ENCODE results near the gene SDE2.

The SDE2 gene

DNA sequence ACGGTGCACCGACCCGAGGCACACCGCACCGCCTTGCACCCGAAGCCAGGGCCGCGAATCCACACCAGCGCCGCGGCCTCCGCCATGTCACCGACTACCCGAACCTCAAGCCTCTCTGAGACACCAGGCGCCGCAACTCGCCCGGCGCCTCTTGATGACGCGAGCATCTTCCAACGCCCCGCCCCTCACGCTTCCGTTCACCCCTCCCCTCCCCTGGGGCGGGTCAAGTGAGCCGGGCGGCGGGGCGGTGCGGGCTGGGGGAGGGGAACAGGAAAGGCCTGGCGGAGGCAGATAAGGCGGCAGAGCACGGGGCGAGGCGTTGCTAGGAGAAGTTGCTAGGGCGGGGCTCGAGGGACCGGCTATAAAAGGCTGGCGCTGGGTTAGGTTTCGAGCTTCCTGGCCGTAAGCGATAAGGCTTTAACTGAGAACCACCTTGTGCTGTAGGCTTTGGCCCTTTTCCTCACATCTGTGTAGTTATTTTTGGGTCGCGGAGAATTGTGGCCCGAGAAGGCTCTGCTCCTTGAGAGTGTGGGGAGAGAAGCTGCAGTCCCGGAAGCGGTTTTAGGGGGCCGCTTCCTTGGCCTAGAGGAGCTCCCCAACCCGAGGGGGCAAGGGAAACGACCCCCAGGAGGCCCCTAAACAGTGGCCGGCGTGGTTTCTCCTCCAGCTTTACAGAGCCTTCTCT lies at the start of gene SDE2:
Gene SDE2, minus strand, starts transcription at position 117 of the 685 bp plus-strand sequence. Its CDS starts 31 bp downstream, at position 86.
- Histone ChIP-seq H3K27ac (ENCODE audit: low read depth, low read length) (peak within 1 kb of the TSS; percentile 91), H3K4me1 (ENCODE audit: insufficient read depth, low read length) (peaks cover 22% of the 10 kb centered on the region), H3K27me3 (ENCODE audit: control insufficient read depth in 1 of 2, insufficient read depth in 2 of 2, low read length in 2 of 2) (no peaks in the 10 kb centered on the region), H3K4me3 (ENCODE audit: low read depth in 1 of 2, low read length in 2 of 2) (peak within 1 kb of the TSS; percentile 82 to 84), H3K9me3 (ENCODE audit: low read length) (no peaks in the 10 kb centered on the region), H3K36me3 (ENCODE audit: insufficient read depth, low read length) (peaks cover 6% of the 10 kb centered on the region), H3K9ac (ENCODE audit: low read length) (peak within 1 kb of the TSS; percentile 84)

DNA sequence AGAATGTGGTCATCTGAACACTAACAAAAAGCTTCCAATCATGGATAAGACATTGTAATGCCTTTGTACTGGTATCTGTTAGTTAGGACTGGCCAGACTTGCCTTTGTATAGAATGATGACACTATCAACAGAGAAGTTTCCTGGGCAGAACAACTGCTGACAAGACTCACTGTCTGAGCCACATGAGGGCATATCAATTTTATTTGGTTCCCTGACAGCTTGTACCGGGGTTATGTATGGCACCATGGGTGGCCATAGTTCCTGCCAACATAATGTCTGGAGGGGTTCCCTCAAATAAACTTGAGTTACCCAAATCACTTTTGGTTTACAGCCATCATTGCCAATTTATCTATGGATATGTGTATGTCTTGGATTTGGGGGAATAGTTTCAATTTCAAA lies 49.7 kb upstream of the SDE2 start:
- Histone ChIP-seq H3K36me3 (ENCODE audit: insufficient read depth, low read length) (no peaks in the 10 kb centered on the region), H3K4me3 (ENCODE audit: low read depth in 1 of 2, low read length in 2 of 2) (no peak overlapping the region), H3K4me1 (ENCODE audit: insufficient read depth, low read length) (no peaks in the 10 kb centered on the region), H3K27me3 (ENCODE audit: control insufficient read depth in 1 of 2, insufficient read depth in 2 of 2, low read length in 2 of 2) (no peaks in the 10 kb centered on the region), H3K9me3 (ENCODE audit: low read length) (no peaks in the 10 kb centered on the region), H3K9ac (ENCODE audit: low read length) (no peak overlapping the region), H3K27ac (ENCODE audit: low read depth, low read length) (no peak overlapping the region)

DNA sequence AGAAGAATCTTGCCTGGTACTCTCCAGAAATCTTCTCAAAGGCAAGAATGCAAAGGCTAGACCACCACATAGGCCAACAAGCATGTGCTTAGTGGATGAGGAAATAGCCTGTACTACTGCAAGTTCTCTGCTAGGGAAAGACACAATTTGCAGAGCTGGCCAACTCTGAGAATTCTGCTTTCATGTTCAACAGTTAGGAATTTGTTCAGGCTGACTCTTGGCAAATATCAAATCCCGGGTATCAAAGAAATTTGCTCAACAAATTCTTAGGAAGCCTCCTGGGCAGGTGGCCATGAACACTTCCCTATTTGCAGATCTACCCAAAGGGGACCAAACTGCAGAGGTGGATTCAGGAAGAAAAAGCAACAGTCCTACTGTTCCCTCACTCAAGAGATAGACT lies 48.4 kb upstream of the SDE2 start:
- Histone ChIP-seq H3K36me3 (ENCODE audit: insufficient read depth, low read length) (no peaks in the 10 kb centered on the region), H3K9me3 (ENCODE audit: low read length) (no peaks in the 10 kb centered on the region), H3K27me3 (ENCODE audit: control insufficient read depth in 1 of 2, insufficient read depth in 2 of 2, low read length in 2 of 2) (no peaks in the 10 kb centered on the region), H3K27ac (ENCODE audit: low read depth, low read length) (no peak overlapping the region), H3K9ac (ENCODE audit: low read length) (no peak overlapping the region), H3K4me3 (ENCODE audit: low read depth in 1 of 2, low read length in 2 of 2) (no peak overlapping the region), H3K4me1 (ENCODE audit: insufficient read depth, low read length) (no peaks in the 10 kb centered on the region)

DNA sequence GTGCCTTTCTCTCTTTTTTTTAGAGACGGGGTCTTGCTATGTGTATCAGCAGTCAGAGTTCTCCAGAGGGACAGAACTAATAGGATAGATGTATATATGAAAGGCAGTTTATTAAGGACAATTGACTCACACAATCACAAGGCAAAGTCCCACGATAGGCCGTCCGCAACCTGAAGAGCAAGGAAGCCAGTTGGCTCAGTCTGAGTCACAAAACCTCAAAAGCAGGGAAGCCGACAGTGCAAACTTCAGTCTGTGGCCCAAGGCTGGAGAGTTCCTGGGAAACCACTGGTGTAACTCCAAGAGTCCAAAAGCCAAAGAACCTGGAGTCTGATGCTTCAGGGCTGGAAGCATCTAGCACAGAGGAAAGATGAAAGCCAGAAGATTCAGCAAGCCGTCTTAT lies 47.1 kb upstream of the SDE2 start:
- H3K27ac ChIP-seq (ENCODE audit: low read depth, low read length), result no peak overlapping the region

DNA sequence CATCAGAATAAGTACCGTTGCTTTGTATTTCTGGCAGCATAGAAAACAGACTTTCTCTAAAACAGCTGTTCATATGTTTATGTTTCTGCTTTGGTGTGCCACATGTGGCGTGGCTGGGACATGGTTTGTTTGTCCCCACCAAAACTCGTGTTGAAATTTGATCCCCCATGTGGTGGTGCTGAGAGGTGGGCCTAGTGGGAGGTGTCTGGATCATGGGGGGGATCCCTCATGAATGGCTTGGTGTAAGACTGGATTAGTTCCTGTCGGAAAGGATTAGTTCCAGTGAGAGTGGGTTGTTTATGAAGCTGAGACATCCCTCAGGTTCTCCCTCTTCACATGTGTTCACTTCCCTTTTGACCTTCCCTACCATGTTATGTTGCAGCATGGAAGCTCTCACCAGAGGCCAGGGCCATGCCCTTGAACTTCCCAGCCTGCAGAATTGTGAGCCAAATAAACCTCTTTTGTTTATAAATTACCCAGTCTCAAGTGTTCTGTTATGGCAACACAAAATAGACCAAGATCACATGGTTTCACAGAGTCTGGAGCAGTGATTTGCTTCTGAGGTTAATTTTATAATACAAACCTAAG lies 45.5 kb upstream of the SDE2 start:
- no peaks in the 10 kb centered on the region for H3K36me3 ChIP-seq (ENCODE audit: insufficient read depth, low read length)
- H3K9ac ChIP-seq (ENCODE audit: low read length), result no peak overlapping the region
- no peaks in the 10 kb centered on the region for H3K27me3 ChIP-seq (ENCODE audit: control insufficient read depth in 1 of 2, insufficient read depth in 2 of 2, low read length in 2 of 2)
- no peaks in the 10 kb centered on the region for H3K9me3 ChIP-seq (ENCODE audit: low read length)
- H3K27ac ChIP-seq (ENCODE audit: low read depth, low read length), result no peak overlapping the region
- no peak overlapping the region for H3K4me3 ChIP-seq (ENCODE audit: low read depth in 1 of 2, low read length in 2 of 2)
- H3K4me1 ChIP-seq (ENCODE audit: insufficient read depth, low read length), result no peaks in the 10 kb centered on the region

More for the DNA sequence above, 47.1 kb upstream of the SDE2 start:
- no peaks in the 10 kb centered on the region for H3K36me3 ChIP-seq (ENCODE audit: insufficient read depth, low read length)
- H3K9ac ChIP-seq (ENCODE audit: low read length), result no peak overlapping the region
- H3K27me3 ChIP-seq (ENCODE audit: control insufficient read depth in 1 of 2, insufficient read depth in 2 of 2, low read length in 2 of 2), result no peaks in the 10 kb centered on the region
- H3K9me3 ChIP-seq (ENCODE audit: low read length), result no peaks in the 10 kb centered on the region
- H3K4me1 ChIP-seq (ENCODE audit: insufficient read depth, low read length), result no peaks in the 10 kb centered on the region
- no peak overlapping the region for H3K4me3 ChIP-seq (ENCODE audit: low read depth in 1 of 2, low read length in 2 of 2)

DNA sequence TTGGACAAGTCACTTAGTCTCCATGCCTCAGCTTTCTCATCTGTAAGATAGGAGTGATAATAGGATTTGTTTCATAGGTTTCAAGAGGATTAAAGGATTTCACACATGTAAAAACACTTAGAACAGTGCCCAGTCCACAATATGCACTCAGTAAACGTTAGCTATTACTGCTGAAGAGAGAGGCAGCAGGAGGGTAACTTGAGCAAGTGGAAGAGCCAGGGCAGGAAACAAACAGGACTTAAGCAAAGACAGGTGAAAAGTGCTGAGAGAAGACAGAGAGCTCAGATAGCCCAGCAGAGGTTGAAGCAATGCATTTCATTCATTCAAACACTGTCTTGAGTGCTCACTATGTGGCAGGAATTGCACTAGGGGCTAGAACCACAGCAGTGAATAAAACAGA lies 42.3 kb upstream of the SDE2 start:
- Histone ChIP-seq H3K27me3 (ENCODE audit: control insufficient read depth in 1 of 2, insufficient read depth in 2 of 2, low read length in 2 of 2) (no peaks in the 10 kb centered on the region), H3K4me3 (ENCODE audit: low read depth in 1 of 2, low read length in 2 of 2) (no peak overlapping the region), H3K9me3 (ENCODE audit: low read length) (no peaks in the 10 kb centered on the region), H3K4me1 (ENCODE audit: insufficient read depth, low read length) (no peaks in the 10 kb centered on the region), H3K27ac (ENCODE audit: low read depth, low read length) (no peak overlapping the region), H3K36me3 (ENCODE audit: insufficient read depth, low read length) (no peaks in the 10 kb centered on the region), H3K9ac (ENCODE audit: low read length) (no peak overlapping the region)

DNA sequence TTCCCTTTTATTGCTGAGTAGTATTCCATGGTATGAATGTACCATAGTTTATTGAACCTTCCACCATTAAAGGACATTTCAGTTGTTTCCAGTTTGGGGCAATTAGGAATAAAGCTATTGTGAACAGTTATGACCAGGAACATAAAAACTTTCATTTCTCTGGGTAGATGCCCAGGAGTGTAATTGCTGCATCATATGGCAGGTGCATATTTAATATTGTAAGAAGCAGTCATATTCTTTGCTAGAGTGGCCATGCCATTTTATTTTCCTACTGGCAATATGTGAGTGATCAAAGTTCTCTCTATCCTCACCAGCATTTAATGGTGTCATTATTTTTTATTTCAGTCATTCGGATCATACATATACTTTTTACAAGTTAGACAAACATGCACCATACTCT lies 39.5 kb upstream of the SDE2 start:
- Histone ChIP-seq H3K4me1 (ENCODE audit: insufficient read depth, low read length) (no peaks in the 10 kb centered on the region), H3K9me3 (ENCODE audit: low read length) (no peaks in the 10 kb centered on the region), H3K27ac (ENCODE audit: low read depth, low read length) (no peak overlapping the region), H3K27me3 (ENCODE audit: control insufficient read depth in 1 of 2, insufficient read depth in 2 of 2, low read length in 2 of 2) (no peaks in the 10 kb centered on the region), H3K4me3 (ENCODE audit: low read depth in 1 of 2, low read length in 2 of 2) (no peak overlapping the region), H3K36me3 (ENCODE audit: insufficient read depth, low read length) (no peaks in the 10 kb centered on the region), H3K9ac (ENCODE audit: low read length) (no peak overlapping the region)

DNA sequence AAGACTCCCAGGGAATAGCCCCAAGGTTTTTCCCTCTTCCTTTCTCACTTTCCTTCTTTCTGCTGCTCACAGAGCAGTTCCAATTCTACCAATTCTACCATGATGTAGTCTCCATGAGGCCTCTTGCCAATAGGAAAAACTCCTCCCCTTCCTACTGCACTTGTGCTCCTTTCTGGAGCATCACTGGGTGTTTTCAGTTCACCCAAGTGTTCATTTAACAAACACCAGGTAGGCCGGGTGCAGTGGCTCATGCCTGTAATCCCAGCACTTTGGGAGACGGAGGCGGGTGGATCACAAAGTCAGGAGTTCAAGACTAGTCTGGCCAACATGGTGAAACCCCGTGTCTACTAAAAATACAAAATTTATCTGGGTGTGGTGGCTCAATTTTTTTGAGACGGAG lies 36.8 kb upstream of the SDE2 start:
- Histone ChIP-seq H3K4me3 (ENCODE audit: low read depth in 1 of 2, low read length in 2 of 2) (no peak overlapping the region), H3K27ac (ENCODE audit: low read depth, low read length) (no peak overlapping the region), H3K4me1 (ENCODE audit: insufficient read depth, low read length) (no peaks in the 10 kb centered on the region), H3K9ac (ENCODE audit: low read length) (no peak overlapping the region), H3K27me3 (ENCODE audit: control insufficient read depth in 1 of 2, insufficient read depth in 2 of 2, low read length in 2 of 2) (no peaks in the 10 kb centered on the region), H3K9me3 (ENCODE audit: low read length) (no peaks in the 10 kb centered on the region), H3K36me3 (ENCODE audit: insufficient read depth, low read length) (no peaks in the 10 kb centered on the region)

DNA sequence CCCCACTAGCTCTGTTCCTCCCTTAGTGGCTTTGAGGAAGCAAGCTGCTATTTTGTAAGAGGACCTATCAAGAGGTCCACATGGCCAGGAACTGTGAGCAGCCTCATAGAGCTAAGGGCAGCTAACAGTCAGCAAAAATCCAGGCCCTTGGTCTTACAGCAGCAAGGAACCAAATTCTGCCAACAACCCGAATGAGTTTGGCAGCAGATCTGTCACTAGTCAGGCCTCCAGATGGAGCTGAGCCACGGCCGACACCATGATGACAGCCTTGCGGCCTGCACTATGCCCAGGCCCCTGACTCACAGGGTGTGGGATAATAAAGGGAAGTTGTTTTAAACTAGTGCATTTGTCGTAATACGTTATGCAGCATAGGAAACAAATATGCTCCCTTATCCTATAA lies 35.3 kb upstream of the SDE2 start:
- Histone ChIP-seq H3K27ac (ENCODE audit: low read depth, low read length) (no peak overlapping the region), H3K4me3 (ENCODE audit: low read depth in 1 of 2, low read length in 2 of 2) (no peak overlapping the region), H3K27me3 (ENCODE audit: control insufficient read depth in 1 of 2, insufficient read depth in 2 of 2, low read length in 2 of 2) (no peaks in the 10 kb centered on the region), H3K4me1 (ENCODE audit: insufficient read depth, low read length) (no peaks in the 10 kb centered on the region), H3K9me3 (ENCODE audit: low read length) (no peaks in the 10 kb centered on the region), H3K36me3 (ENCODE audit: insufficient read depth, low read length) (no peaks in the 10 kb centered on the region), H3K9ac (ENCODE audit: low read length) (no peak overlapping the region)

DNA sequence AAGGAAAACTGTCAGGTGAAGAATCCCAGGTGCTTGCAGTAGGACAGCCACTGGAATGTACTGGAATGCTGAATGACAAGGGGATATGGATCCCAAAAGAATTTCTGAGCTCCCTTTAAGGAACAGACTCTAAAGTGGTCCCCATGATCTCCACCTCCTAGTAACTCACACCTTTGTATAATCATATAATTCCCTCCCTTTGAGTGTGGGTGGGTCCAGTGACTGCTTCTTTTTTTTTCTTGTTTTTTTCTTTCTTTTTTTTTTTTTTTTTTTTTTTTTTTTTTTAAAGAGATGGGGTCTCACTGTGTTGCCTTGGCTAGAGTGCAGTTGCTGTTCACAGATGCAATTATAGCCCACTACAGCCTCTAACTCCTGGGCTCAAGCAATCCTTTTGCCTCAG lies 34.8 kb upstream of the SDE2 start:
- Histone ChIP-seq H3K9ac (ENCODE audit: low read length) (no peak overlapping the region), H3K4me3 (ENCODE audit: low read depth in 1 of 2, low read length in 2 of 2) (no peak overlapping the region), H3K27me3 (ENCODE audit: control insufficient read depth in 1 of 2, insufficient read depth in 2 of 2, low read length in 2 of 2) (no peaks in the 10 kb centered on the region), H3K27ac (ENCODE audit: low read depth, low read length) (no peak overlapping the region), H3K36me3 (ENCODE audit: insufficient read depth, low read length) (no peaks in the 10 kb centered on the region), H3K9me3 (ENCODE audit: low read length) (no peaks in the 10 kb centered on the region), H3K4me1 (ENCODE audit: insufficient read depth, low read length) (no peaks in the 10 kb centered on the region)

DNA sequence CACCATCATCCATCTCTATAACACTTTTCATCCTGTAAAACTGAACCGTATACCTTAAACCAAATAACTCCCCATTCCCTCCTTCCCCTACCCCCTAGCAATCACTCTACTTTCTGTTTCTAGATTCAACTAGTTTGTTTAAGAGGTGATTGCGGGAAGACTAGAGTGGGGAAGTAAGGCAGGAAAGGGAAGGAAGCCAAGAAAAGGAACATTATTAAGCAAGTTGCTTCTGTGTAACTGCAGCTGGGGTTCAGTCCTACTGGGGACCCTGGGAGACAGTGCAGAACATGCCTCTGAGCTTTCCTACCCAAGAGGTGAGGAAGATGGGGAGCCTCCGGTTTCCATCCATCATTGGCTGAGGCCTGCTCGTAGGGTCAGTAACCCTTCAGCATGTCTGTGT lies 34.4 kb upstream of the SDE2 start:
- no peaks in the 10 kb centered on the region for H3K27me3 ChIP-seq (ENCODE audit: control insufficient read depth in 1 of 2, insufficient read depth in 2 of 2, low read length in 2 of 2)
- no peaks in the 10 kb centered on the region for H3K36me3 ChIP-seq (ENCODE audit: insufficient read depth, low read length)
- H3K9me3 ChIP-seq (ENCODE audit: low read length), result no peaks in the 10 kb centered on the region
- no peak overlapping the region for H3K27ac ChIP-seq (ENCODE audit: low read depth, low read length)
- H3K4me1 ChIP-seq (ENCODE audit: insufficient read depth, low read length), result no peaks in the 10 kb centered on the region
- no peak overlapping the region for H3K4me3 ChIP-seq (ENCODE audit: low read depth in 1 of 2, low read length in 2 of 2)
- no peak overlapping the region for H3K9ac ChIP-seq (ENCODE audit: low read length)

DNA sequence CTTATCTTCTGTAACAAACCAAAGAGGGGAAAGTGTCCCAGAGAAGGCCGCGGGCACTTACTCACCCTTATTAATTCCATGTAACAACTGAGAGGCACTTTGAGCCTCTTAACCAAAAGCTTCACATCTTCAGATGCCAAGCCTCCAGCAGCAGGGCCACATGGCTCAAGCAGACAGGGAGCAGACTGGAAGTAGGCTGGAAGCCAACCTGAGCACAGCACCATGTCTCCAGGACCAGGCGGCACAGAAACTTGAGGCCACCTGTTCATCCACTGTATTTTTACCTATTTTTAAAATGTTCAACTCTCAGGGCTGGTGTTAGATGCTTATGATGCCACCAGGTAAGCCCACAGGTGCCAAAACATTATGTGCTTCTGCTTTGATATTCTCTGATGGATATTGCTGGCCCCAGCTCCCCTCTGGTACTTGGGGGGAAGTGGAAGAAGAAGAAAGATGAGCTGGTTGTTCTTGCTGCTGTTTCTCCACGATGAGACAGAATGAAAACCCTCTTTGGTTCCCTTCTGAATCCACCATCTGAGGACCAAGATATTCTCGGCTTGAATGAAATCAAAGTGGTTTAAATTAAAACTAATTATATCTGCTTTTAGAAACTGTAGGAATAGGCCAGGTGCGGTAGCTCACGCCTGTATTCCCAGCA lies 30.6 kb upstream of the SDE2 start:
- Histone ChIP-seq H3K36me3 (ENCODE audit: insufficient read depth, low read length) (no peaks in the 10 kb centered on the region), H3K4me3 (ENCODE audit: low read depth in 1 of 2, low read length in 2 of 2) (no peak overlapping the region), H3K27ac (ENCODE audit: low read depth, low read length) (no peak overlapping the region), H3K9ac (ENCODE audit: low read length) (no peak overlapping the region), H3K4me1 (ENCODE audit: insufficient read depth, low read length) (no peaks in the 10 kb centered on the region), H3K27me3 (ENCODE audit: control insufficient read depth in 1 of 2, insufficient read depth in 2 of 2, low read length in 2 of 2) (no peaks in the 10 kb centered on the region), H3K9me3 (ENCODE audit: low read length) (no peaks in the 10 kb centered on the region)
